ENCODE measurements around the gene SLC35D2.

Gene SLC35D2

DNA sequence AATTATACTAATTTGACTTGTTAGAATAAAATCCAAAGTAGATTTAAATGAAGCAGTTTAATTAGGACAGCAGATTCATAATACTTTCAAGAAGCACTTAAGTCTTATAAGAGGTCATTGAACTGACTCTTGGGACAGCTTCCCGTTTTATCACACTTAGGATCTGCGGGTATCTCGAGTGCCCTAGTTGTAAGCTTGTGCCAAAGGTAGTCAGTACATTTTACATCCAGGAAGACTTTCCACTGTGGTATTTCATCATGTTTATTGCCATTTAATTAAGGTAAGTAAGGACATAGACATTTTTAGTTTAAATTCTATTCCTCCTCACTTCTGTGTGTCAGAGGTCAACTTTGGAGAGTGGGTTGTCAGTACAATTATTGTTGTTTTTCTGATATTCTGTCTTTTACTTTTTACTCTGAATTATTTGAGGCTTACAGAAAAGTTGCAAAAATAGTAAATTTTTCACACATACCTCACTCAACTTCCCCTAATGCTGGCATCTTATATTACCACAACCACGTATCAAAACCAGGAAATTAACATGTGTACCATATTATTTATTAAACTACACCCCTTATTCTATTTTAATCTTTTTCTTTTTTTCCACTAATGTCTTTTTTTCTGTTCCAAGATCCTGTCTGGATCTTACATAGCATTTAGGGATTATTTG, 42.1 kb upstream of the SLC35D2 start:
- H3K4me3 ChIP-seq (ENCODE audit: insufficient read depth, low read length, poor library complexity, severe bottlenecking), result no peak overlapping the region
- no peaks in the 10 kb centered on the region for H3K36me3 ChIP-seq (ENCODE audit: low read length)
- no peak overlapping the region for H2AFZ ChIP-seq (ENCODE audit: low read depth, low read length, severe bottlenecking)
- no peak overlapping the region for H3K9ac ChIP-seq (ENCODE audit: low read length)
- no peak overlapping the region for H3K27ac ChIP-seq (ENCODE audit: low read depth, low read length)
- H3K4me2 ChIP-seq (ENCODE audit: low read depth, low read length, poor library complexity, severe bottlenecking), result no peak overlapping the region
- H3K79me2 ChIP-seq (ENCODE audit: insufficient read depth, low read length), result no peaks in the 10 kb centered on the region
- no peaks in the 10 kb centered on the region for H4K20me1 ChIP-seq (ENCODE audit: low read depth, low read length)
- H3K27me3 ChIP-seq (ENCODE audit: low read length), result no peaks in the 10 kb centered on the region
- TF ChIP-seq, protein P1, sequence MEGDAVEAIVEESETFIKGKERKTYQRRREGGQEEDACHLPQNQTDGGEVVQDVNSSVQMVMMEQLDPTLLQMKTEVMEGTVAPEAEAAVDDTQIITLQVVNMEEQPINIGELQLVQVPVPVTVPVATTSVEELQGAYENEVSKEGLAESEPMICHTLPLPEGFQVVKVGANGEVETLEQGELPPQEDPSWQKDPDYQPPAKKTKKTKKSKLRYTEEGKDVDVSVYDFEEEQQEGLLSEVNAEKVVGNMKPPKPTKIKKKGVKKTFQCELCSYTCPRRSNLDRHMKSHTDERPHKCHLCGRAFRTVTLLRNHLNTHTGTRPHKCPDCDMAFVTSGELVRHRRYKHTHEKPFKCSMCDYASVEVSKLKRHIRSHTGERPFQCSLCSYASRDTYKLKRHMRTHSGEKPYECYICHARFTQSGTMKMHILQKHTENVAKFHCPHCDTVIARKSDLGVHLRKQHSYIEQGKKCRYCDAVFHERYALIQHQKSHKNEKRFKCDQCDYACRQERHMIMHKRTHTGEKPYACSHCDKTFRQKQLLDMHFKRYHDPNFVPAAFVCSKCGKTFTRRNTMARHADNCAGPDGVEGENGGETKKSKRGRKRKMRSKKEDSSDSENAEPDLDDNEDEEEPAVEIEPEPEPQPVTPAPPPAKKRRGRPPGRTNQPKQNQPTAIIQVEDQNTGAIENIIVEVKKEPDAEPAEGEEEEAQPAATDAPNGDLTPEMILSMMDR (IDR thresholded peaks at IDR 0.05; ENCODE audit: insufficient read depth, low read length, poor library complexity, severe bottlenecking), result no peak
- TF ChIP-seq EZH2phosphoT487 (conservative IDR thresholded peaks at IDR 0.05; ENCODE audit: low read length), result no peak
- no peaks in the 10 kb centered on the region for H3F3A ChIP-seq (ENCODE audit: insufficient read depth)
- no peaks in the 10 kb centered on the region for H3K9me3 ChIP-seq (ENCODE audit: insufficient read depth, low read length)
- H3K9me2 ChIP-seq (replicated peaks; ENCODE audit: insufficient read depth, low read length), result no peaks in the 10 kb centered on the region

DNA sequence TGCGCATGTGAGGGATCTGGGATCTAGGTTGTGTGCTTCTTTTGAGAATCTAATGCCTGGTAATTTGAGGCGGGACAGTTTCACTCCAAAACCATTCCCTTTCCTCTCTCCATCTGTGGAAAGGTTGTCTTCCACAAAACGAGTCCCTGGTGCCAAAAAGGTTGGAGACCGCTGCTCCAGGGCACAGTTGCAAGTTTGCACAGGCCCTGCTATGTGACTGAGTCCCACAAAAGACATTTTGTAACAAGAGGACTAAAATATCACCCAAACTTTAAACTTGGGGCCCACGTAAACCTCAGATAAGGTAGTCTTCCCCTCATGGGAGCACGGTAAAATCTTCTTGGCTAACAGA, 40.5 kb upstream of the SLC35D2 start:
- no peak for TF ChIP-seq EZH2phosphoT487 (conservative IDR thresholded peaks at IDR 0.05; ENCODE audit: low read length)
- TF ChIP-seq, protein P1 (IDR thresholded peaks at IDR 0.05; ENCODE audit: insufficient read depth, low read length, poor library complexity, severe bottlenecking), result no peak
- no peak overlapping the region for H3K9ac ChIP-seq (ENCODE audit: low read length)
- no peak overlapping the region for H2AFZ ChIP-seq (ENCODE audit: low read depth, low read length, severe bottlenecking)
- H3K27ac ChIP-seq (ENCODE audit: low read depth, low read length), result no peak overlapping the region
- H3F3A ChIP-seq (ENCODE audit: insufficient read depth), result peaks cover 7% of the 10 kb centered on the region
- no peaks in the 10 kb centered on the region for H3K27me3 ChIP-seq (ENCODE audit: low read length)
- H3K9me3 ChIP-seq (ENCODE audit: insufficient read depth, low read length), result no peaks in the 10 kb centered on the region
- H3K9me2 ChIP-seq (replicated peaks; ENCODE audit: insufficient read depth, low read length), result no peaks in the 10 kb centered on the region
- H3K79me2 ChIP-seq (ENCODE audit: insufficient read depth, low read length), result no peaks in the 10 kb centered on the region; the same call in 1 of the 2 replicates
- H4K20me1 ChIP-seq (ENCODE audit: low read depth, low read length), result no peaks in the 10 kb centered on the region
- H3K4me2 ChIP-seq (ENCODE audit: low read depth, low read length, poor library complexity, severe bottlenecking), result no peak overlapping the region
- no peaks in the 10 kb centered on the region for H3K36me3 ChIP-seq (ENCODE audit: low read length)
- no peak overlapping the region for H3K4me3 ChIP-seq (ENCODE audit: insufficient read depth, low read length, poor library complexity, severe bottlenecking)

GRCh38 chr9:96423322-96423984, 39.9 kb upstream of the SLC35D2 start:
- Histone ChIP-seq H3K79me2 (ENCODE audit: insufficient read depth, low read length) (no peaks in the 10 kb centered on the region; the same call in 1 of the 2 replicates), H3K36me3 (ENCODE audit: low read length) (no peaks in the 10 kb centered on the region), H4K20me1 (ENCODE audit: low read depth, low read length) (no peaks in the 10 kb centered on the region), H3F3A (ENCODE audit: insufficient read depth) (peaks cover 7% of the 10 kb centered on the region), H3K4me3 (ENCODE audit: insufficient read depth, low read length, poor library complexity, severe bottlenecking) (no peak overlapping the region), H3K27me3 (ENCODE audit: low read length) (no peaks in the 10 kb centered on the region), H3K9ac (ENCODE audit: low read length) (no peak overlapping the region), H3K27ac (ENCODE audit: low read depth, low read length) (no peak overlapping the region), H2AFZ (ENCODE audit: low read depth, low read length, severe bottlenecking) (no peak overlapping the region), H3K9me3 (ENCODE audit: insufficient read depth, low read length) (no peaks in the 10 kb centered on the region), H3K9me2 (replicated peaks; ENCODE audit: insufficient read depth, low read length) (no peaks in the 10 kb centered on the region), H3K4me2 (ENCODE audit: low read depth, low read length, poor library complexity, severe bottlenecking) (no peak overlapping the region)
- TF ChIP-seq EZH2phosphoT487 (conservative IDR thresholded peaks at IDR 0.05; ENCODE audit: low read length), result no peak
- TF ChIP-seq, protein P1 (IDR thresholded peaks at IDR 0.05; ENCODE audit: insufficient read depth, low read length, poor library complexity, severe bottlenecking), result no peak

Measured in SU-DHL-6 (cell line).